ENCODE measurements around the gene RHCG. TPM values are rescaled to one million over a fixed set of nuclear protein-coding genes. Genes with fewer than 3 reads are reported as not detected.

Gene RHCG
- total RNA-seq, 4 donors from 2014 or later: not detected

GRCh38 chr15:89442155-89442554 is 54.2 kb downstream of the RHCG start:
- Histone ChIP-seq H3K4me1 (no peaks in the 10 kb centered on the region), H3K4me3 (no peak overlapping the region), H3K36me3 (no peaks in the 10 kb centered on the region), H3K9me3 (no peaks in the 10 kb centered on the region), H3K27ac (no peak overlapping the region), H3K27me3 (peaks cover under 1 to 13% (median 4%) of the 10 kb centered on the region in 3 donors)
- no peak for DNase-seq
- no peak for ATAC-seq
- intact Hi-C loops (cut with DNase I; ENCODE audit: low total_unique reads) (no loop called here), in situ Hi-C loops (cut with MboI; ENCODE audit: low sequenced_read_pairs in 4 of 4) (loop anchor here in 1 of 4 donors (25.0 kb wide), 1 partner anchor 230 kb away; the partner anchor contains the start of gene RLBP1)
- TF ChIP-seq POLR2A (IDR thresholded peaks at IDR 0.05): no peak
- no peak for TF ChIP-seq CTCF (IDR thresholded peaks at IDR 0.05 in 4 of 5, conservative IDR thresholded peaks at IDR 0.05 in 1 of 5)

GRCh38 chr15:89441295-89441812 is 55.0 kb downstream of the RHCG start:
- ATAC-seq (no peak), DNase-seq (no peak)
- Histone ChIP-seq H3K27ac (no peak overlapping the region), H3K4me1 (no peaks in the 10 kb centered on the region), H3K36me3 (no peaks in the 10 kb centered on the region), H3K9me3 (no peaks in the 10 kb centered on the region), H3K4me3 (no peak overlapping the region), H3K27me3 (peaks cover 0 to 13% (median 4%) of the 10 kb centered on the region in 3 donors)
- in situ Hi-C loops (cut with MboI; ENCODE audit: low sequenced_read_pairs in 4 of 4) (loop anchor here in 1 of 4 donors (25.0 kb wide), 1 partner anchor 229 kb away; the partner anchor contains the start of gene RLBP1), intact Hi-C loops (cut with DNase I; ENCODE audit: low total_unique reads) (no loop called here)
- no peak for TF ChIP-seq CTCF (IDR thresholded peaks at IDR 0.05 in 4 of 5, conservative IDR thresholded peaks at IDR 0.05 in 1 of 5)
- no peak for TF ChIP-seq POLR2A (IDR thresholded peaks at IDR 0.05)

- no peaks in the 10 kb centered on the region for H3K9me3 ChIP-seq
- no peaks in the 10 kb centered on the region for H3K4me1 ChIP-seq
- peaks cover 0 to 9% (median 4%) of the 10 kb centered on the region in 3 donors for H3K27me3 ChIP-seq
- ATAC-seq: no peak
- TF ChIP-seq CTCF (IDR thresholded peaks at IDR 0.05 in 4 of 5, conservative IDR thresholded peaks at IDR 0.05 in 1 of 5) (no peak), POLR2A (IDR thresholded peaks at IDR 0.05) (no peak)
- no peak for DNase-seq
- in situ Hi-C loops (cut with MboI; ENCODE audit: low sequenced_read_pairs in 4 of 4): loop anchor here in 3 of 4 donors (5.0 to 25.0 kb wide), 3 partner anchors 85 to 227 kb away; partner anchors contain the start of gene RLBP1 (in 1 of the 3)
- H3K36me3 ChIP-seq: no peaks in the 10 kb centered on the region
- H3K4me3 ChIP-seq: no peak overlapping the region
- intact Hi-C loops (cut with DNase I; ENCODE audit: low total_unique reads): no loop called here
- H3K27ac ChIP-seq: no peak overlapping the region
Measured at GRCh38 chr15:89439764-89440163, 56.6 kb downstream of the RHCG start.

GRCh38 chr15:89436560-89437311 is 59.6 kb downstream of the RHCG start:
- no peak for TF ChIP-seq CTCF (IDR thresholded peaks at IDR 0.05 in 4 of 5, conservative IDR thresholded peaks at IDR 0.05 in 1 of 5)
- ATAC-seq: no peak
- Histone ChIP-seq H3K9me3 (no peaks in the 10 kb centered on the region), H3K36me3 (no peaks in the 10 kb centered on the region), H3K4me3 (no peak overlapping the region), H3K27ac (no peak overlapping the region), H3K4me1 (no peaks in the 10 kb centered on the region), H3K27me3 (peaks cover 0 to 9% (median 0%) of the 10 kb centered on the region in 3 donors)
- DNase-seq: no peak
- in situ Hi-C loops (cut with MboI; ENCODE audit: low sequenced_read_pairs in 4 of 4) (loop anchor here in 3 of 4 donors (5.0 to 25.0 kb wide), 3 partner anchors 82 to 224 kb away; partner anchors contain the start of gene RLBP1 (in 1 of the 3)), intact Hi-C loops (cut with DNase I; ENCODE audit: low total_unique reads) (no loop called here)
